GM13977 (cell line): ENCODE measurements around the gene HEBP1.
"Not testable (repeated sequence)": the region's sequence is repeated elsewhere in the genome, so short reads cannot be mapped to it uniquely, and the experiment has no call there.

Source experiments
- DNase-seq: peaks from one replicate; pipeline ENCODE4 v3.0.0; 2012; ENCODE audit warnings: low spot score
- in situ Hi-C: fragments of 300-500 bp; cut with MboI; formaldehyde crosslinking; loops from one replicate; pipeline ENCODE4 v1.12.0; 2022; ENCODE audit warnings: low sequenced_read_pairs, low pct_unique_long_range_greater_than_20kb, mixed read lengths, inconsistent platforms; ENCODE audit not compliant: unreplicated experiment
- TF ChIP-seq, protein P1 (sequence below): IDR thresholded peaks from 2 replicates; pipeline ENCODE4 v1.5.1; 2012; ENCODE audit warnings: mild to moderate bottlenecking, control low read depth; ENCODE audit not compliant: insufficient read depth; ENCODE audit errors: extremely low read depth, missing control alignments

Gene HEBP1

DNA sequence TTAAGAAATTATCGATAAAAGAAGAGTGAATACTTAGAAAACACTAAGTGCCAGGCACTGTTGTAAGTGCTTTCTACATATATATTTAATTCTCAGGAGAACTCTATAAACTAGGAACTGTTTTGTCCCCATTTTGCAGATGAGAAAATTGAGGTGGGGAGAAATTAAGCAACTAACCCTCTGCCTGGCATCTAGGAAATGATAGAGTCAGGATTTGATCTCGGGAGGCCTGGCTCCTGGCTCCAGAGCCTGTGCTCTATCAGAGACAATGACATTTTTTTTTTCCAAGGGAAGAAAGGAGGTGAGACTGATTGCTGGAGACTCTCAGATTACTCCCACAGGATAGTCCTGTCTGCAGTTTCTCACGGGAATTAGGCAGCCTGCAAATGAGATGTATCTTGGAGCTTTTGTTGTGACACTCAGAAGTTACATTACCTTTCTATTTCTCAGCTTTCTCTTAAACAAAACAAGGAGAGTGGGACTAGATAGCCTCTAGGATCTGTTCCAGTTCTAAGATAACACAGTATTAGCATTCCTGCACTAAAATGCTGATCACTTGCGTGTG, 42.7 kb upstream of the HEBP1 start:
- no peak for DNase-seq
- in situ Hi-C loops = no loop called here
- TF ChIP-seq, protein P1, sequence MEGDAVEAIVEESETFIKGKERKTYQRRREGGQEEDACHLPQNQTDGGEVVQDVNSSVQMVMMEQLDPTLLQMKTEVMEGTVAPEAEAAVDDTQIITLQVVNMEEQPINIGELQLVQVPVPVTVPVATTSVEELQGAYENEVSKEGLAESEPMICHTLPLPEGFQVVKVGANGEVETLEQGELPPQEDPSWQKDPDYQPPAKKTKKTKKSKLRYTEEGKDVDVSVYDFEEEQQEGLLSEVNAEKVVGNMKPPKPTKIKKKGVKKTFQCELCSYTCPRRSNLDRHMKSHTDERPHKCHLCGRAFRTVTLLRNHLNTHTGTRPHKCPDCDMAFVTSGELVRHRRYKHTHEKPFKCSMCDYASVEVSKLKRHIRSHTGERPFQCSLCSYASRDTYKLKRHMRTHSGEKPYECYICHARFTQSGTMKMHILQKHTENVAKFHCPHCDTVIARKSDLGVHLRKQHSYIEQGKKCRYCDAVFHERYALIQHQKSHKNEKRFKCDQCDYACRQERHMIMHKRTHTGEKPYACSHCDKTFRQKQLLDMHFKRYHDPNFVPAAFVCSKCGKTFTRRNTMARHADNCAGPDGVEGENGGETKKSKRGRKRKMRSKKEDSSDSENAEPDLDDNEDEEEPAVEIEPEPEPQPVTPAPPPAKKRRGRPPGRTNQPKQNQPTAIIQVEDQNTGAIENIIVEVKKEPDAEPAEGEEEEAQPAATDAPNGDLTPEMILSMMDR = no peak

DNA sequence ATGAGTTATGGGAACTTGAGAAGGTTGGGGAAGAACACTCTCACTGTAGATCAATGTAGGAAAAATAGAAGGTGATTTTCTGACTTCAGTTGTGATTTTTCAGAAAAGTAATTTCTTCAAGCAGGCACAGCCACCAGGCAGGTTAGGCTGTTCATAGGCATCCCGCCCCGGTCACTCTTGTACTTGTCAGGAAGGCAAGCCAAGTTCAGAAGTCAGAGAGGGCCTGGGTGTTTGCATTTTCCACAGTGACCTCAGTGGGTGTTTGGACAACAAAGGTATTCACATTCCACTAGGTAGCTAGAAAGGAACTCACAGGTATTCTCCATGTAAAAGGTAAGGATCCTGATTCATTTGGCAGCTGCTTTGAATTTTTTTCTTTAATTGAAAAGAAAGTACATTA, 41.2 kb upstream of the HEBP1 start:
- TF ChIP-seq, protein P1 = no peak
- DNase-seq = no peak
- in situ Hi-C loops = no loop called here

DNA sequence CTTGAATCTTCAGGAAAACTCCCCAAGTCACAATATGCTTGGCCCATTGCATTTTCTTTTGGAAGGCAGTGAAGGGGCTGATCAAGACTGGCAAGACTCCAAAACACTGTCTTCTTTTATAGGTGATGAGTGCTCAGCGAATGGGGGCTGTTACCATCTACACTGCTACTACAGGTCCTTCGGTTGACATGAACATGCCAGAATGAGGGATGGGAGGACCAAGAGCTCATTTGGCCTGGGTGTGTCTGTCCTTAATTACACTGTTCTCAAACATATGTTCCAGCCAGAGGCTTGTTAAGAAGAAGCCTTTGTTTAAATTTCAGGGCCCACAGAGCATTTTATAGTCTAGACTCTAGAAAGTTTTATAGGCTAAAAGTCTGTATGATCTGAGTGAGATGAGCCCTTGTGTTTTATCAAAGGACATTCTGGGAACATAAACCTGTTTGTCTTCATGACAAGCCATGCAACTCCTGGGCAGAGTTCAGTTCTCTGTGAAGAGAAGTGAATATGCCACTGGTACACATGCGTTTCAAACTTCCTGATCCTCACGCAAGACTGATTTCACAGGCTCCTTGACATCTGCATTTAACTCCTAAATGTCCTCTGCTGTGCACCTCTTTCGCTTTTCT, 39.4 kb upstream of the HEBP1 start:
- TF ChIP-seq, protein P1 = no peak
- in situ Hi-C loops = no loop called here
- no peak for DNase-seq

DNA sequence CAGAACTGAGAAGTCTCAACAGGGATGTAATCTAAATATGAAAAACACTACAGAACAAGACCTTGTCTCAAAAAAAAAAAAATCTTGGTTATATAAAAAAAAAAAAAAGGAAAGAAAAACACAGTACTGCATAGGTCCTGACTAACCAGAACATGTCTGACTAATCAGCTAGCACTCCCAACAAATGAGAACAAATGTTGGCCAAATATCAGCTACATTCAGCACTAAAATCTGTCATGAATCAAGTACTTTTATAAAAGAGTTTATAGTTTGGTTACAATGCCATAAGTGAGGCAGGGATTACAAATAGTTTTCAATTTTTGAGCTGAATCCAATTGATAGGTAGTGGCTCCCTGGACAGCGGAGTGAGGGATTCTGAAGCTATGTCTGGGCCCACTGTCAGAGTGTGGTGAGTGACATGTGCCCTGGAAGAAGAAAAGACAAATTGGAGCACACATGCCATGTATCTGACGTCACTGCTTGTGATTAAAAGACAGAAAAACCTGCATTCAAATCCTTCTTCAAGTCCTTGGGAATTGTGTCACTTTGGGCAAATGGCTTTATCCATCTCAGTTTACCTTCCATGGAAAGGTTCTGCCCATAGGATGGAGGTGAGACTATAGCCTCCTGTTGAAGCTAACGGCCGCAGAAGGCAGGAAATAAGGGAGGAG, 38.6 kb upstream of the HEBP1 start:
- DNase-seq = no peak
- TF ChIP-seq, protein P1 = no peak
- in situ Hi-C loops = no loop called here

DNA sequence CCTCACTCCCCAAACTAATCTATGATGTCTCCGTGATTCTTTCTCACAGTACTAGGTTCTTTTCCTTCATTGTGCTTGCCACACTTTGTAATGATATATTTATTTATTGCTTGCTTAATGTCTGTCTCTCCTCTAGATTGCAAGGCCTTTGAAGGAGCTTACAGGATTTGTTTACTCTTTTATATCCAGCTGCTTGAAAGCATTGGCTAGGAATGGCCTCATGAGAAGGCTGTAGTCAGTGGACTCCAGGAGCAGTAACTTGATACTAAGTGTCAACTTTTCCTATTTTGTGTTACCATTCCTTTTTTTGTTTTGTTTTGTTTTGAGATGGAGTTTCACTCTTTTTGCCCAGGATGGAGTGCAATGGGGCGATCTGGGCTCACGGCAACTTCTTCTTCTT, 36.8 kb upstream of the HEBP1 start:
- in situ Hi-C loops = no loop called here
- no peak for DNase-seq
- TF ChIP-seq, protein P1 = no peak

DNA sequence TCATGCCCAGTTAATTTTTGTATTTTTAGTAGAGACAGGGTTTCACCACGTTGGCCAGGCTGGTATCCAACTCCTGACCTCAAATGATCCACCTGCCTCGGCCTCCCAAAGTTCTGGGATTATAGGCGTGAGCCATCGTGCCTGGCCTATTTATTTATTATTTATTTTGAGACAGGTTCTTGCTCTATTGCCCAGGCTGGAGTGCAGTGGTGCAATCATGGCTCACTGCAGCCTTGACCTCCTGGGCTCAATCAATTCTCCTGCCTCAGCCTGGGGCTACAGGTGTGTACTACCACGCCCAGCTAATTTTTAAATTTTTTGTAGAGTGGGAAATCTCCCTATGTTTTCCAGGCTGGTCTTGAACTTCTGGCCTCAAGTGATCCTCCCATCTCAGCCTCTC, 35.3 kb upstream of the HEBP1 start:
- DNase-seq, in situ Hi-C loops: not testable (repeated sequence)

DNA sequence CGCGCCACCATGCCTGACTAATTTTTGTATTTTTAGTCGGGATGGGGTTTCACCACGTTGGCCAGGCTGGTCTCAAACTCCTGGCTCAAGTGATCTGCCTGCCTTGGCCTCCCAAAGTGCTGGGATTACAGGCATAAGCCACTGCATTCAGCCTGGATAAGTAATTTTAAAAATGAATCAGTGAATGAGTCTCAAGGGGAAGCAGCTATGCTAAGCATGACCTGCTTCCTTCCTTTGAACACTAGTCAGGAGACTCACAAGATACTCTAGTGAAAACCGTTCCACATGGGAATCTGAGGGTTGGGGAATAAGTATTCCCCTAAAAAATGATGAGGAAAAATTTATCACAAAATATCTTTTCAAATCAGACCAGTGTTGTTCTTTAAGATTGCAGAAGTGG, 33.4 kb upstream of the HEBP1 start:
- TF ChIP-seq, protein P1 = no peak
- in situ Hi-C loops = no loop called here
- DNase-seq = no peak
